Left renal cortex interstitium (tissue), 4 donors: ENCODE results near the gene EXOC3L2. TPM values are rescaled to one million over a fixed set of nuclear protein-coding genes. Genes with fewer than 3 reads are reported as not detected.
"Not testable (repeated sequence)": the region's sequence is repeated elsewhere in the genome, so short reads cannot be mapped to it uniquely, and the experiment has no call there.

Source experiments
- DNase-seq, 4 donors: peaks; one replicate each; pipeline ENCODE4 v3.0.0-alpha.2; 2013; ENCODE audit warnings: low read depth in 4 of 4, low spot score in 2 of 4, missing footprints in 1 of 4
- polyA plus RNA-seq, 4 donors: library from polyadenylated mRNA; unstranded; fragments of 120-200 nt; gene quantifications; one replicate each; pipeline ENCODE4 v1.2.1, GENCODE V29; 2013; ENCODE audit not compliant: insufficient read length in 4 of 4

Gene EXOC3L2
- 10 to 100 TPM in 2 of 4 donors, 1 to 10 TPM in 2; 7.8 to 15.3 (median 10.6) TPM for polyA plus RNA-seq

GRCh38 chr19:45245334-45245787 lies at the start of gene EXOC3L2:
Gene EXOC3L2 (minus strand): TSS chr19:45245407. CDS start chr19:45239045, 6,362 bp downstream.
- no peak for DNase-seq

- no peak for DNase-seq
These were observed 49.3 kb upstream of the EXOC3L2 start for GRCh38 chr19:45294291-45295029.

DNA sequence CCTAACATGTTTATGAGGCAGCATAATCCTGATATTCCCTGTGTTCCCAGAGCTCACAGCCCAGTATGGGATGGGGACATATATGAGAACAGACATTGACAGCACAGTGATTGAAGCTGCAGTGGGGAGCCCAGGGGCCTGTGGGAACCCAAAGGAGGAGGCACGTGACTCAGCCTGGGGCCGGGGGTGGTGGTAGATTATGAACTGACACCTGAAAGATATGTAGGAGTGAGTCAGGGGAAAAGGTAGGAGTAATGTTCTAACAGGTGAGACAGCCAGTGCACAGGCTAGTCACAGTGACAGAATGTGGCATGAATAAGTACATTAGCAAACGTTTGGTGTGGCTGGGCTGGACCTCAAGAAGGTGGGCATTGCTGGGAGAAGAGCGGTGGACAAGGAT lies 48.5 kb upstream of the EXOC3L2 start:
- DNase-seq: no peak

DNA sequence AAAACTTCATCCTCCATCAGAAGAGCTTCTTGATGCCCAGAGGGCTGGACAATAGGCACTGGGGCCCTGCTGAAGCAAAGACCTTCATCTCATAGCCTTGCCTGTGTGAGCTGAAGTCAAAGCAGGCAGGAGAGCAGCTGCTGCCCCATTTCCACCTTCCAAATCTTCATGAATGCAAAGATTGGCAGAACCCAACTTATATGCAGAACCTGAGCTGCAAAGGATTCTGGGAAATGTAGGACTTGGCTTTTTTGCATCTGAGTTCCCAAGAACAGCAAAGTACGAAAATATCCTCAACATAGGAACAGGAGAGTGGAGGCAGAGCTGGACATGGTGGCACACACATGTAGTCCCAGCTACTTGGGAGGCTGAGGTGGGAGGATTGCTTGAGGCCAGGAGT lies 46.6 kb upstream of the EXOC3L2 start:
- DNase-seq: no peak

DNA sequence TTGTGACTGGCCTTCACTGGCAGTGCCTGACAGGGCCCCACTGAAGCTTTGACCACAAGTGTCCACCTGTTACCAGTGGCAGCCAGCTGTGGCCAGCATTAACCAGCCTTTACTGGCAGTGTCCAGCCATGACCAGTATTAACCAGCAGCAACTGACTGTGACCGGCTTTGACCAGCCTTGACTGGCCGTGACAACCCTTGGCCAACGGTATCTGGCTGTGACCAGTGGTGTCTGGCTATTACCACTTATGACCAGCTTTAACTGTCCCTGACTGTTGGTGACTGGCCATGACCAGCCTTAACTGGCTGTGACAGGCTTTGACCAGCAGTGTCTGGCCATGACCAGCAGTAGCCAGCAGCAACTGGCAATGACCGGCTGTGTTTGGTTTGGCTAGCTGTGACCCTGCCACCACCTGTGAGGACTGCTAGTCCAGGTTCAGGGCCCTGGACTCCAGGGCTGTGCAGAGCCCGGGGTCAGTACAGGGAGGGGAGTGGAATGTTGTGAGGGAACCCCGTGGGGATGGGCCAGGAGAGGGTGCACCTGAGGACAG lies 45.2 kb upstream of the EXOC3L2 start:
- no peak for DNase-seq

- DNase-seq: no peak
These were observed 38.3 kb upstream of the EXOC3L2 start for GRCh38 chr19:45283443-45284033.

DNA sequence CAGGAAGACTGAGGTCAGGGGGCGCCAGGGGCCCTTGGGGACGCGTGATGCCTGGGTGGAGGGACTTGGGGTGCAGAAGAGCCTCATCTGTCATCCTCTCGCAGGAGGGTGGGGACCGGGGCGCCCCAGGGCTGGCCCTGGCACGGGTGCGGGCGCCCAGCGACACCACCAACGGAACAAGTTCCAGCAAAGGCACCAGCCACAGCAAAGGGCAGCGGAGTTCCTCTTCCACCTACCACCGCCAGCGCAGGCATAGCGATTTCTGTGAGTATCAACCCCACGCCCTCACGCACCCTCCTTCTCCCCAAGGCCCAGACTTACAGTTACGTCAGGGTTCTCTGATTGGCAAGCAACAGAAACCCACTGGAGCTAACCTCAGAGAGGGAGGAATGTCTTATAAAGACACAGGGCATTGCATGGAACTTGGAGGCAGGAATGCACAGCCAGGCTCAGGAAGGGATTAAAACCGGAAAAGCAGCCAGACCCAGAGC lies 35.3 kb upstream of the EXOC3L2 start:
- no peak for DNase-seq

- no peak for DNase-seq
These were observed 34.5 kb upstream of the EXOC3L2 start for GRCh38 chr19:45279587-45280192.

DNA sequence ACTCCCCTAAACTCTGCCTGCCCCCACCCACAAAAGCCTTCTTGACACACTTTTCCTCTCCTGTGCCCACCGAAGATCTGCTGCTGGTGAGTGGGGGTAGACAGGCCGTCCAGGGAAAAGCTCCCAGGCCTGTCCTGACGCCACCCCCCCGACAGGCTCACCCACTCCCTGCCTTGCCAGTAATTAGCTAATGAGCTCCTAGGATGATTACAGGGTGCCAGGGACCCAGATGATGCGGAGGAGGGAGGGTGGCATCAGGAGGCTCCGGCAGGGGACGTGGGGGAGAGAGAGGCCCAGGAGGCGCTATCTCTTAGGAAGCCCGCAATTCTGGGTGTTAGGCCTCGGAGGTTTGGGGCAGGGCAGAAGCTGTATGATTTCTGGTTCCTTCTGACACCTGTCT lies 32.9 kb upstream of the EXOC3L2 start:
- DNase-seq: no peak

- DNase-seq: no peak
These were observed 31.1 kb upstream of the EXOC3L2 start for GRCh38 chr19:45276284-45276687.

- DNase-seq: no peak
These were observed 30.3 kb upstream of the EXOC3L2 start for GRCh38 chr19:45275370-45275971.

DNA sequence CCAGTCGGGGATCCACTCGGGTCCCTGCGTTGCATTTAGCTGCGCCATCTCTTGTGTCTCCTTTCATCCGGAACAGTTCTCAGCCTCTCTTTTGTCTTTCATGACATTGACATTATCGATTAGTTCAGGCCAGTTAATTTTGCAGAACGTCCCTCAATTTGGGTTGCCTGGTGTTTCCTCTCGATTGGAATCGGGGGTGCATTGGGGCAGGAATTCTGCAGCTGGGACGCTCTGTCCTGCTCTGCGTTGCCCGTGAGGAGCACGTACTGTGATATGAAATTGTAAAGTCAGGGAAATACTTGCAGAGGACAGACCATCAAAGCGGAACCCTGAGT lies 28.3 kb upstream of the EXOC3L2 start:
- no peak for DNase-seq

GRCh38 chr19:45271735-45272108 lies 26.5 kb upstream of the EXOC3L2 start:
- no peak for DNase-seq

- no peak for DNase-seq
These were observed 26.0 kb upstream of the EXOC3L2 start for GRCh38 chr19:45271098-45271734.

DNA sequence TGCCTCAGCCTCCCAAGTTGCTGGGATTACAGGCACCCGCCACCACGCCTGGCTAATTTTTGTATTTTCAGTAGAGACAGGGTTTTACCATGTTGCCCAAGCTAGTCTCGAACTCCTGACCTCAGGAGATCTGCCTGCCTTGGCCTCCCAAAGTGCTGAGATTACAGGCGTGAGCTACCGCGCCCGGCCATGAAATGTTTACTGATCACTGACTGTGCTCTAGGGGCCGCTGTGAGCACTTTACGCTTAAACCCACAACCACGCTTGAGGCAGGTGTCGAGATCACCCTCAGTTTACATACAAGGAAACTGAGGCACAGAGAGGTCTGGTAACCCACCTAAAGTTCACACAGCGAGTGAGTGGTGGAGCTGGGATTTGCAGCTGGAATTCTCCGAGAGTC lies 24.7 kb upstream of the EXOC3L2 start:
- DNase-seq: not testable (repeated sequence)

- no peak for DNase-seq
These were observed 22.1 kb upstream of the EXOC3L2 start for GRCh38 chr19:45267296-45267695.

DNA sequence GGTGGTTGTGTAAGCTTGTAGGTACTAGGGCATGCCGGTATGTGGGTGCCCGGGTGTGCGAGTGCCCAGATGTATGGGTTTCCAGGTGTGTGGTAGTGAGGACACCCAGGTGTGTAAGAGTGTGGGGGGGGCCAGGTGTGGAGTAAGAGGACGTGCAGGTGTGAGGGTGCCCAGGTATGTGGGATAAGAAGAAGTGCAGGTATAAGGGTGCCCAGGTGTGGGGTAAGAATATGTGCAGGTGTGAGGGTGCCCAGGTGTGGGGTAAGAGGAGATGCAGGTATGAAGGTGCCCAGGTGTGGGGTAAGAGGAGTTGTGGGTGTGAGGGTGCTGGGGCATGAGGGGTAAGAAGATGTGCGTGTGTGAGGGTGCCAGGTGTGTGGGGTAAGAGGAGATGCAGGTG lies 20.2 kb upstream of the EXOC3L2 start:
- no peak for DNase-seq

DNA sequence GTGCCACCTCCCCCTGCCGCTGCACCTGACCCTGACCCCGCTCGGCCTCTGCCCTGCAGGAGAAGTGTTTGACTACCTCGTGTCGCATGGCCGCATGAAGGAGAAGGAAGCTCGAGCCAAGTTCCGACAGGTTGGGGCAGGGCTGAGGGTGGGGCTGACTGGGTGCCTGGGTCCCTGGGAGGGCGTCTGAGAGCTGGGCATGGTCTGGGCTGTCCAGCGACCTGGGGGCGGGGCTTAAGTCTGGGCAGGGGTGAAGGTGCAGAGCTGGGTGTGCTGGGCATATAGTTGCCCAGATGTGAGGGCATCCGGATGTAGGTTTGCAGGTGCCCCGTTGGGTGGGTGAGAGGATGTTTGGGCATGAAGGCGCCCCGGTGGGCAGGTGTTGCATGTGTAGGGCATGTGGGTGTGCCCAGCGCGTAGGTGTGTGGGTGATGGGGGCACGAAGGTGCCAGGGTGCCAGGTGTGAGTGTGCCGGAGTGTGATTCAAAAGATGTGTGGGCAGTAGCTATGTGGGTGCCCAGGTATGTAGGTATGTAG lies 19.6 kb upstream of the EXOC3L2 start:
- no peak for DNase-seq

DNA sequence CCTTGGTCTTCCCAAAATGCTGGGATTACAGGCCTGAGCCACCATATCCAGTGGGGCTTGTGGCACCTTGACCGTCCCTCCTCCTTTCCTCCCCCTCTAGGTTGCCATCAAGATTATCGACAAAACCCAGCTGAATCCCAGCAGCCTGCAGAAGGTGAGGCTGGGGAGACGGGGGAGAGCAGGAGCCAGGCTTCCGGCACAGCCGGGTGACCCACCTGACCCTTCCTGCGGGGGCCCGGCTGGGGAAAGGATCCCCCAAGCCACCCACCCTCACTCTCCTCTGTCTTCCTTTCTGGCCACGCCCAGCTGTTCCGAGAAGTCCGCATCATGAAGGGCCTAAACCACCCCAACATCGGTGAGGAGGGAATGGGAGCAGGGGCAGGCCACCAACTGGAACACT lies 17.8 kb upstream of the EXOC3L2 start:
- no peak for DNase-seq

DNA sequence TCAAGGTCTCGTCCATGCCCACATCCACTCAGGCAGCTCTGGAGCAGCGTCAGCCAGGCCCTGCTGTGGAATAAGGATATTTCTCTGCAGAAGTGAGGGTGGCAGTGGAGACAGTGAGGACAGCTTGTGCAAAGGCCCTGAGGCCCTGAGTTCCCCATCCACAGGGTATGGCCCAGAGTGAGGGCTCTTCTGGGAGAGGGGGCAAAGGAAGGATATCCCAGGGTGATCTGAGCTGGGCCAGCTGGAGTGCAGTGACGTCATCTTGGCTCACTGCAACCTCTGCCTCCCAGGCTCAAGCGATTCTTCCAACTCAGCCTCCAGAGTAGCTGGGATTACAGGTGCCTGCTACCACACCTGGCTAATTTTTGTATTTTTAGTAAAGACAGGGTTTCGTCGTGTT lies 17.4 kb upstream of the EXOC3L2 start:
- no peak for DNase-seq
